Fibroblast of mammary gland (primary cell): ENCODE measurements around the gene LY86.
A peak's percentile ranks its signal among the peaks of the same experiment; 100 is the strongest.
"Not testable (repeated sequence)": the region's sequence is repeated elsewhere in the genome, so short reads cannot be mapped to it uniquely, and the experiment has no call there.

ENCODE experiments used
- DNase-seq: peaks from one replicate; pipeline ENCODE4 v3.0.0-alpha.2; 2010; ENCODE audit warnings: low read depth
- H3K4me3 ChIP-seq: 2 replicates; pipeline ENCODE4 v1.5.1; 2011; ENCODE audit warnings: low read depth, mild to moderate bottlenecking, low read length, moderate library complexity; ENCODE audit not compliant: control insufficient read depth
- TF ChIP-seq, protein P1 (sequence below): conservative IDR thresholded peaks from 2 replicates; pipeline ENCODE4 v1.5.1; 2011; ENCODE audit warnings: low read depth, low read length, inconsistent platforms; ENCODE audit not compliant: control insufficient read depth, insufficient read depth

Gene LY86

DNA sequence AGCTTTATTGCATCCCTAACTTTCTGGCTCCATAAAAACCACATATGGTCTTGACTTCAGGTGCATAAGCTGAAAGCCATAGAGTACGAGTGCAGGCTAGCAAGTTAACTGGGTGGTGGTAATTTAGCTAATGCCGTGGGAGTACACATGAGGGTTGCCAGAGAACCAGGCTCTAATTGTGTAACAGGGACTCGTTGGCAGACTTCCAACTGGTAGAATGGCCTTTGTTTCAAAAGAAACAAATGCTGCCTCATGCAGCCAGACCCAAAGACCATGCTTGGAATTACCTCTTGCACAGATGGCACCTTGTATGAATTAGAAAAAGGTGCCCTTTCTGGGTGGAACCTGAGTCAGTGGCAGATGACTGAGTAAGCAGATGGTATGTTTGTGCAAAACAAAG lies 73.2 kb downstream of the LY86 start:
- H3K4me3 ChIP-seq, result no peak overlapping the region
- DNase-seq, result peak; percentile 63
- TF ChIP-seq, protein P1, sequence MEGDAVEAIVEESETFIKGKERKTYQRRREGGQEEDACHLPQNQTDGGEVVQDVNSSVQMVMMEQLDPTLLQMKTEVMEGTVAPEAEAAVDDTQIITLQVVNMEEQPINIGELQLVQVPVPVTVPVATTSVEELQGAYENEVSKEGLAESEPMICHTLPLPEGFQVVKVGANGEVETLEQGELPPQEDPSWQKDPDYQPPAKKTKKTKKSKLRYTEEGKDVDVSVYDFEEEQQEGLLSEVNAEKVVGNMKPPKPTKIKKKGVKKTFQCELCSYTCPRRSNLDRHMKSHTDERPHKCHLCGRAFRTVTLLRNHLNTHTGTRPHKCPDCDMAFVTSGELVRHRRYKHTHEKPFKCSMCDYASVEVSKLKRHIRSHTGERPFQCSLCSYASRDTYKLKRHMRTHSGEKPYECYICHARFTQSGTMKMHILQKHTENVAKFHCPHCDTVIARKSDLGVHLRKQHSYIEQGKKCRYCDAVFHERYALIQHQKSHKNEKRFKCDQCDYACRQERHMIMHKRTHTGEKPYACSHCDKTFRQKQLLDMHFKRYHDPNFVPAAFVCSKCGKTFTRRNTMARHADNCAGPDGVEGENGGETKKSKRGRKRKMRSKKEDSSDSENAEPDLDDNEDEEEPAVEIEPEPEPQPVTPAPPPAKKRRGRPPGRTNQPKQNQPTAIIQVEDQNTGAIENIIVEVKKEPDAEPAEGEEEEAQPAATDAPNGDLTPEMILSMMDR, result no peak

DNA sequence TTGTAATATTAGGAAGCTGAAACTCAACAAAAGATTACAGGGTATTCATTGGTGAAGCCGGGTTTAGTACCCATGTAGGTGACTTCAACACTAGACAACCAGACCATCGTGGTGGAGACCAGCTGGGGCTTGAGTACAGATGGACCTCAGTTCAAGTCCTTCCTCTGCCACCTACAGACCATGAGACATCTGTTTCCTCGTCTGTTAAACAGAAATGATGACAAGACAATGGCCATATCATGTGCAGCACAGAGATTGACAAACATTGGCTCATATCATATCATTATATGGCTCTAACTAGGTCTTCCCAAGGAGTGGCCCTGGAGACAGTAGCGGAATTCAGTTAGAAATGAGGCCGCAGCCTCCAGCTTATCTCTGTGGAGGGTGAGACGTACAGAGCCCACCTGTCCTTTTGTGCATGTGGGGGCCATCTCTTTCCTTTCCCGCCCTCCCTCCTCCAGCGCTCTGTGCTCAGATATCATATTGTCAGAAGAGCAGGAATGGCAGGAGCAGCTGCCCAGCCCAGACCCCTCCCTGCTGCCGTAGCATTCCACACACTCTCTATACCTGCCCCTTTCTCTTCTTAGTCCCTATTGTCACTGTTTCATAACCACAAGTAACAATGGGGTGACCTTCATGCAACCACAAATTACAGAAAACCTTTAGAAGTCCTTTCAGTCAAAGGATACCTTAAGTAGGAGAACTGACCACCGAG lies 75.1 kb downstream of the LY86 start:
- TF ChIP-seq, protein P1, result no peak
- DNase-seq, result no peak
- no peak overlapping the region for H3K4me3 ChIP-seq

DNA sequence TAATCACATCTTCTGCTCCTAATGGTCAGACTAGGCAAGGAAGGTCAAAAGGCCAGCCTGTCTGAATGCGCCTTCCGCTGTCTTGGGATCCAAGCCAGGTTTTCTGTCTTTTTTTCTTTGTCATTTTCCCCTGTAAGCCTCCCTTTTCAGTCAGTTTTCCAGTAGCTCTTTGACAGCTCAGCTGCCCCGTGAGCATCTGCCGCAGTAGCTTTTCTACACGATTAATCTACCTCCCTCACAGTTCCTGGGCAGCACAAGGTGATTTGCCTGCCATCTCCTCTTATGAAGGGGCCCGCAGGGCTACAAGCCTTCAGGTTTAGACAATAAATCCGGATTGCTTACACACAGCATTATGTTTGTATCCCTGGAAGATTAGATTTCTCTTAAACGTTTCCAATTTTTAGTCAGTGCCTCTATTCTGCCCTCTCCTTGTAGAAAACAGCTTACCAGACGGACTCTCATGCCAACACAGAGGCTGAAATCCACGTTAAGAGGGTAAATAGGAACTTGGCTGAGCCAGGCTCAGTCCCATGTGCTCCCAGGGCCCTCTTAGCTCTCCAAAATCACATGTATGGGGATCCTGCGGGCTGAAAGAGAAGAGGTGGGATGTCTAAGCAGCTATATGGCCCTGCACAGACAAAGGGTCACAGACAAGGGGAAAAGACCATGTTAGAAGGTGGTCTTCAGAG lies 77.2 kb downstream of the LY86 start:
- TF ChIP-seq, protein P1, result no peak
- no peak for DNase-seq
- H3K4me3 ChIP-seq, result no peak overlapping the region

DNA sequence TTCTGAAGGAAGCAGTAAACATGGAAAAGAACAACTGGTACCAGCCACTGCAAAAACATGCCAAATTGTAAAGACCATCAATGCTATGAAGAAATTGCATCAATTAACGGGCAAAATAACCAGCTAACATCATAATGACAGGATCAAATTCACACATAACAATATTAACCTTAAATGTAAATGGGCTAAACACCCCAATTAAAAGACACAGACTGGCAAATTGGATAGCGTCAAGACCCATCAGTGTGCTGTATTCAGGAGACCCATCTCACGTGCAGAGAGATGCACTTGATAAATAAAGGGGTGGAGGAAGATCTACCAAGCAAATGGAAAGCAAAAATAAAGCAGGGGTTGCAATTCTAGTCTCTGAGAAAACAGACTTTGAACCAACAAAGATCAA lies 81.6 kb downstream of the LY86 start:
- H3K4me3 ChIP-seq, DNase-seq: not testable (repeated sequence)

DNA sequence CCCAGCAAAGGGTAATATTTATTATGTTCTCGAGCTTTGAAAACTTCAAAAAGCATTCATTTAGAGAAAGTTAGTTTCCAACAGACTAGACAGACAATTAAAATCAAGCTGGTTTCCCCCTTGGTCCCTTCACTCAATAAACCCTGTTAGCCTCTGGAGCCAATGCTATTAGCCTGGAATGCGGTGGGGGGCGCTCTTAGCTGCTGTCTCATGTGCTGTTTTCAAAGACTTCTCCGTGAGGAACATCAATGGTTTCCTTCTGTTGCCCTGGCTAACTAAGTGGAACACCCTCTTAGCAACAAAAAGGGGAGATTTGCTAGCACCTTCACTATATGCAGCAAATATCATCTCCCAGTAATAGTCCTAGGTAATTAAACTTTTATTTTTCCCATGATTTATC lies 86.4 kb downstream of the LY86 start:
- peak; percentile 8 for DNase-seq
- TF ChIP-seq, protein P1, result peak; percentile 36

DNA sequence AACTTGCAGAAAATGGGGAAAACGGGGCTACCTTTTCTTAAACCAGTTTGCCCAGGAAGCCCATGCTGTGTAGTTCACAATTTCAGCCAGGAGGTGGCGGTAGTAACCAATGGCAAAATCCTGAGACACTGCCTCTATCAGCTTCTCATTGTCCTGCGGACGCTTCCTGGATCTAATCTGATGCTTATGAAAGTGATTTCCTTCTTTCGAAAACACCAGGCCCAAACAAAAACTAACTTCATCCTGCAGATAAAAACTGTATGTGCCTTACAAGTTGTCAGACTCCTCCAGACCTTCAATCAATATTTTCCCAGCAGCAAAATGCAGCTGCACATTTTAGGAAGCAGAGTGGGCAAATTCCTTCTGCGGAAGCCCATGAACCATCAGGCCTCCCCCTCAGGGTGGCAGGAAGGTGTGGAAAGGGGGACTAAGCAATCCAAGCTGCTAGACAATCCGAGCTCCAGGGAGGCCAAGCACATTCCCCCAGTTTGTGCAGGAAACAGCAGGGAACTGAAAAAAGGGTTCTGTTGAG lies 88.5 kb downstream of the LY86 start:
- H3K4me3 ChIP-seq, result no peak overlapping the region
- TF ChIP-seq, protein P1, result peak; percentile 98
- DNase-seq, result peak; percentile 74

More for the DNA sequence above, 86.4 kb downstream of the LY86 start:
- H3K4me3 ChIP-seq, result no peak overlapping the region

DNA sequence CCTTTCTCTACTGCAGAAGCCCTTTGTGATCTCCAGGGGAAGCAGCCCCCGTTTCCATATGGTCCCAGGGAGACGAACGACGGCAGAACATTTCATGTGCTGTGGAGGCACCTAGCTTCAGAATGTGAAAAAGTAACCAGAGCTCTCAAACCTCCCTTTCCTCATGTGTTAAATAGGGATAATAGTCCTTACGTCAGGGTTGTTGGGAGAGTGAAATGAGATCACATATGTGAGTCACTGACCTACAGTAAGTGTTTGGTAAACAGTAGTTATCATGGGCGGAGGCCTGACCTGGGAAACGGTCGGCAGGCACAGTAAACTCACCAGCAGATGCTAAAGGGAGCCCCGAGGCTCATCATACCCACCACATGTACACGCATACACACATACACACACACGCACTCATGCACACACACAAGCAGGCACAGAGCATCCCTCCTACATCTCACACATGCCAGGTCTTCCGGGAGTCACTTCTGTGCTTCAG lies 89.7 kb downstream of the LY86 start:
- no peak overlapping the region for H3K4me3 ChIP-seq
- TF ChIP-seq, protein P1, result no peak
- peak; percentile 67 for DNase-seq
